A673 (cell line): ENCODE measurements around the gene VWA8.

ENCODE experiments used
- CTCF ChIP-seq: fragments of 300-800, 200-600 bp; sonication (generic); conservative IDR thresholded peaks from 2 replicates; pipeline ENCODE4 v1.5.1; 2017; ENCODE audit warnings: low read depth, mild to moderate bottlenecking, antibody characterized with exemption, low read length, moderate library complexity, mixed read lengths
- EZH2 ChIP-seq: fragments of 200-600 bp; sonication (generic); IDR thresholded peaks from 2 replicates; pipeline ENCODE4 v1.6.1; 2017; ENCODE audit warnings: borderline replicate concordance, low read depth, mild to moderate bottlenecking, mixed read lengths, antibody characterized with exemption, low read length; ENCODE audit not compliant: poor library complexity, severe bottlenecking

- TF ChIP-seq EZH2 (no peak), CTCF (no peak)
These were observed 406.1 kb downstream of the VWA8 start for GRCh38 chr13:41554626-41555386.
